GM12875 (cell line): Measurements from ENCODE around the gene PRPF39.
"Not testable (repeated sequence)": the region's sequence is repeated elsewhere in the genome, so short reads cannot be mapped to it uniquely, and the experiment has no call there.

Experiments used
- H3K4me3 ChIP-seq: one replicate; pipeline ENCODE4 v1.5.1; 2011; ENCODE audit warnings: low read depth, low read length, control low read depth
- CTCF ChIP-seq: IDR thresholded peaks from 2 replicates; pipeline ENCODE4 v1.5.1; 2011; ENCODE audit warnings: low read depth, mild to moderate bottlenecking, control low read depth, inconsistent platforms, low read length, moderate library complexity, borderline replicate concordance; ENCODE audit not compliant: insufficient read depth

The PRPF39 gene

GRCh38 chr14:45065956-45066355 lies 18.0 kb upstream of the PRPF39 start:
- no peak for TF ChIP-seq CTCF
- H3K4me3 ChIP-seq = no peak overlapping the region

GRCh38 chr14:45066667-45067066 lies 17.2 kb upstream of the PRPF39 start:
- H3K4me3 ChIP-seq = no peak overlapping the region
- no peak for TF ChIP-seq CTCF

- no peak overlapping the region for H3K4me3 ChIP-seq
- TF ChIP-seq CTCF = no peak
Measured at GRCh38 chr14:45068396-45068795, 15.5 kb upstream of the PRPF39 start.

GRCh38 chr14:45070215-45070614 lies 13.7 kb upstream of the PRPF39 start:
- TF ChIP-seq CTCF = no peak

GRCh38 chr14:45072126-45072525 lies 11.8 kb upstream of the PRPF39 start:
- H3K4me3 ChIP-seq = no peak overlapping the region
- no peak for TF ChIP-seq CTCF

More at GRCh38 chr14:45070215-45070614, 13.7 kb upstream of the PRPF39 start:
- H3K4me3 ChIP-seq = no peak overlapping the region

- TF ChIP-seq CTCF = no peak
- H3K4me3 ChIP-seq = no peak overlapping the region
Measured at GRCh38 chr14:45073231-45073879, 10.6 kb upstream of the PRPF39 start.

- TF ChIP-seq CTCF = no peak
Measured at GRCh38 chr14:45078323-45078722, 5.6 kb upstream of the PRPF39 start.

GRCh38 chr14:45080416-45080968 lies 3.4 kb upstream of the PRPF39 start:
- not testable (repeated sequence) for H3K4me3 ChIP-seq

More at GRCh38 chr14:45078323-45078722, 5.6 kb upstream of the PRPF39 start:
- no peak overlapping the region for H3K4me3 ChIP-seq

- not testable (repeated sequence) for H3K4me3 ChIP-seq
Measured at GRCh38 chr14:45081096-45081495, 2.8 kb upstream of the PRPF39 start.
